PC-3 (cell line): Measurements from ENCODE around the gene RYR2.

Experiments
- EZH2 ChIP-seq: fragments of 300-600 bp; sonication (generic); IDR thresholded peaks from one replicate; pipeline ENCODE4 v1.6.1; 2017; ENCODE audit warnings: antibody characterized with exemption, mild to moderate bottlenecking, low read length; ENCODE audit not compliant: unreplicated experiment
- TF ChIP-seq, protein P1 (sequence below): fragments of 300-600 bp; sonication (generic); conservative IDR thresholded peaks from 2 replicates; pipeline ENCODE4 v1.5.1; 2017; ENCODE audit warnings: antibody characterized with exemption, low read depth, mild to moderate bottlenecking, low read length

- TF ChIP-seq EZH2: no peak
- TF ChIP-seq, protein P1, sequence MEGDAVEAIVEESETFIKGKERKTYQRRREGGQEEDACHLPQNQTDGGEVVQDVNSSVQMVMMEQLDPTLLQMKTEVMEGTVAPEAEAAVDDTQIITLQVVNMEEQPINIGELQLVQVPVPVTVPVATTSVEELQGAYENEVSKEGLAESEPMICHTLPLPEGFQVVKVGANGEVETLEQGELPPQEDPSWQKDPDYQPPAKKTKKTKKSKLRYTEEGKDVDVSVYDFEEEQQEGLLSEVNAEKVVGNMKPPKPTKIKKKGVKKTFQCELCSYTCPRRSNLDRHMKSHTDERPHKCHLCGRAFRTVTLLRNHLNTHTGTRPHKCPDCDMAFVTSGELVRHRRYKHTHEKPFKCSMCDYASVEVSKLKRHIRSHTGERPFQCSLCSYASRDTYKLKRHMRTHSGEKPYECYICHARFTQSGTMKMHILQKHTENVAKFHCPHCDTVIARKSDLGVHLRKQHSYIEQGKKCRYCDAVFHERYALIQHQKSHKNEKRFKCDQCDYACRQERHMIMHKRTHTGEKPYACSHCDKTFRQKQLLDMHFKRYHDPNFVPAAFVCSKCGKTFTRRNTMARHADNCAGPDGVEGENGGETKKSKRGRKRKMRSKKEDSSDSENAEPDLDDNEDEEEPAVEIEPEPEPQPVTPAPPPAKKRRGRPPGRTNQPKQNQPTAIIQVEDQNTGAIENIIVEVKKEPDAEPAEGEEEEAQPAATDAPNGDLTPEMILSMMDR: no peak
Measured at GRCh38 chr1:237038211-237038610, 3.8 kb upstream of the RYR2 start.
